ENCODE measurements around the gene ORAI3.

The ORAI3 gene

GRCh38 chr16:30972872-30973271 lies 24.0 kb downstream of the ORAI3 start:
- DNase-seq = no peak

- DNase-seq = no peak
Measured at GRCh38 chr16:30974348-30974747, 25.5 kb downstream of the ORAI3 start.

GRCh38 chr16:30976486-30976885 lies 27.6 kb downstream of the ORAI3 start:
- no peak for DNase-seq

- DNase-seq = no peak
Measured at GRCh38 chr16:30977502-30977901, 28.6 kb downstream of the ORAI3 start.

- no peak for DNase-seq
Measured at GRCh38 chr16:30979170-30980022, 30.5 kb downstream of the ORAI3 start.

GRCh38 chr16:30980023-30980371 lies 31.1 kb downstream of the ORAI3 start:
- DNase-seq = no peak

GRCh38 chr16:30980434-30980833 lies 31.6 kb downstream of the ORAI3 start:
- no peak for DNase-seq

GRCh38 chr16:30980959-30981358 lies 32.1 kb downstream of the ORAI3 start:
- no peak for DNase-seq

GRCh38 chr16:30982548-30983288 lies 33.9 kb downstream of the ORAI3 start:
- no peak for DNase-seq

- DNase-seq = no peak
Measured at GRCh38 chr16:30983289-30983889, 34.5 kb downstream of the ORAI3 start.

- no peak for DNase-seq
Measured at GRCh38 chr16:30983898-30984610, 35.2 kb downstream of the ORAI3 start.

- peak; percentile 94 for DNase-seq
Measured at GRCh38 chr16:30984669-30985400, 36.0 kb downstream of the ORAI3 start, which contains the start of gene HSD3B7. Gene HSD3B7, plus strand, starts transcription at chr16:30985207. Its CDS starts 452 bp downstream, at chr16:30985659.

GRCh38 chr16:30985401-30986128 lies 36.7 kb downstream of the ORAI3 start:
- peak; percentile 15 for DNase-seq

- DNase-seq = no peak
Measured at GRCh38 chr16:30986129-30986991, 37.5 kb downstream of the ORAI3 start.

- DNase-seq = no peak
Measured at GRCh38 chr16:30987581-30988190, 38.8 kb downstream of the ORAI3 start.

- no peak for DNase-seq
Measured at GRCh38 chr16:30989469-30990047, 40.7 kb downstream of the ORAI3 start.

GRCh38 chr16:30990105-30990504 lies 41.2 kb downstream of the ORAI3 start:
- no peak for DNase-seq

GRCh38 chr16:30991052-30991451 lies 42.2 kb downstream of the ORAI3 start:
- DNase-seq = no peak

GRCh38 chr16:30992276-30992780 lies 43.5 kb downstream of the ORAI3 start:
- no peak for DNase-seq
